MCF 10A (cell line): ENCODE results near the gene MTRF1. TPM values are rescaled to one million over a fixed set of nuclear protein-coding genes. Genes with fewer than 3 reads are reported as not detected.
A peak's percentile ranks its signal among the peaks of the same experiment; 100 is the strongest.

ENCODE experiments used
- BruUV-seq: library from RNA; stranded (reverse); fragments of 400-500 nt; replicated peaks from 2 replicates; lab custom pipeline; 2021; lab: Mats Ljungman, UMichigan
- CTCF ChIA-PET: fragments of 300-600 bp; sonication (Branson Sonifier 250); formaldehyde crosslinking; extraction: SDS; loops from one replicate; lab custom pipeline; 2021; ENCODE audit warnings: antibody characterized with exemption, inconsistent platforms; lab: Yijun Ruan, JAX
- POLR2A ChIA-PET: fragments of 300-600, 350-650 bp; sonication (Branson Sonifier 250); formaldehyde crosslinking; extraction: SDS; loops from one replicate; lab custom pipeline; 2020; ENCODE audit warnings: antibody characterized with exemption, inconsistent platforms; lab: Yijun Ruan, JAX
- DNase-seq: peaks from one replicate; pipeline ENCODE4 v3.0.0-alpha.2; 2018; ENCODE audit not compliant: unreplicated experiment
- H3K27ac Mint-ChIP-seq: one replicate; pipeline ENCODE4 v1.8.0; 2022; ENCODE audit warnings: mild to moderate bottlenecking, low read depth, mixed read lengths; ENCODE audit not compliant: unreplicated experiment
- H3K27me3 Mint-ChIP-seq: one replicate; pipeline ENCODE4 v1.8.0; 2022; ENCODE audit warnings: mixed read lengths; ENCODE audit not compliant: insufficient read depth, unreplicated experiment
- H3K36me3 Mint-ChIP-seq: one replicate; pipeline ENCODE4 v1.8.0; 2022; ENCODE audit warnings: mild to moderate bottlenecking, moderate library complexity, mixed read lengths; ENCODE audit not compliant: insufficient read depth, unreplicated experiment
- H3K4me1 Mint-ChIP-seq: one replicate; pipeline ENCODE4 v1.8.0; 2022; ENCODE audit warnings: mixed read lengths; ENCODE audit not compliant: insufficient read depth, unreplicated experiment
- H3K4me3 Mint-ChIP-seq: one replicate; pipeline ENCODE4 v1.8.0; 2022; ENCODE audit warnings: mild to moderate bottlenecking, moderate library complexity, mixed read lengths; ENCODE audit not compliant: unreplicated experiment
- H3K9me3 Mint-ChIP-seq: one replicate; pipeline ENCODE4 v1.8.0; 2022; ENCODE audit warnings: mixed read lengths; ENCODE audit not compliant: unreplicated experiment
- CTCF ChIP-seq: fragments of 200-600 bp; IDR thresholded peaks from one replicate; pipeline ENCODE4 v1.8.0; 2022; ENCODE audit warnings: antibody characterized with exemption, mild to moderate bottlenecking; ENCODE audit not compliant: unreplicated experiment
- intact Hi-C: fragments of 100-400 bp; cut with micrococcal nuclease; formaldehyde crosslinking; loops from 2 replicates; pipeline ENCODE4 v1.14.1; 2022
- total RNA-seq: library from RNA; stranded (reverse); gene quantifications from 2 replicates; pipeline ENCODE4 v1.2.3, GENCODE V29; 2022

Gene MTRF1
- total RNA-seq, 1 experiment from 2014 or later: 10.3 TPM

DNA sequence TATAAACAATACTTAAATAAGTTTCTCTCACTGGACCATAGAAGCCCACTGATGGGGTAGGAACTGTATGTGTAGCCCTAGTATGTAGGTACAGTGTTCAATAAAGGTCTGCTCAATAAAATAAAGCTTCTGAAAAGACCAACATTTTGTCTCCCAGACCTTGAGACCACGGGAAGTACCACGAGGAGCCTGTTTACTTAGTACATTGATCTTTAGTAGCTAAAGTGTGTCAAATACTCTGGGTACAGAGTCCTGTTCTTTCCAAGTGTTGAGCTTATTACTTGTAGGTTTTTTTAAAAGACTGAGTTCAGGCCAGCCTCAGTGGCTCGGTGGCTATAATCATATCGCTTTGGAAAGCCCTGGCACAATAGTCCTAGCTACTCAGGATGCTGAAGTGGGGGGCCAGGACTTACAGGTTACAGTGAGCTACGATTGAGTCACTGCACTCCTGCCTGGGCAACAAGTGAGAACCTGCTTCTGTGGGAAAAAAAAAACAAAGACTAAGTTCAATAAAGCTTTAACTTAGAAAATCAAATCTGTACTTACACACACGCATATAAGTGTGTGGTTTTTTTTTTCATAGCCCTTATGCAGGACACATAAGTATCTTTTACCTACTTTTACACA lies 3.4 kb downstream of the MTRF1 start:
- ChIA-PET CTCF (interaction anchor here (0.6 to 1.3 kb wide), 4 partner anchors 16 to 273 kb away, joined by 3 to 4 read pairs (median 3); no protein-coding TSS in a partner anchor), POLR2A (interaction anchor here (0.7 kb wide), 1 partner anchor 148 kb away, joined by 5 read pairs; no protein-coding TSS in a partner anchor)
- peaks cover 37% of the 10 kb centered on the region for H3K36me3 Mint-ChIP-seq
- intact Hi-C loops: no loop called here
- no TSS peak for BruUV-seq
- peak; percentile 26 for DNase-seq
- no peaks in the 10 kb centered on the region for H3K9me3 Mint-ChIP-seq
- H3K27ac Mint-ChIP-seq: no peak overlapping the region
- H3K27me3 Mint-ChIP-seq: no peaks in the 10 kb centered on the region
- TF ChIP-seq CTCF: no peak
- no peaks in the 10 kb centered on the region for H3K4me1 Mint-ChIP-seq
- H3K4me3 Mint-ChIP-seq: no peak overlapping the region

GRCh38 chr13:41257535-41257934 lies 5.8 kb downstream of the MTRF1 start:
- Mint-ChIP-seq H3K27ac (no peak overlapping the region), H3K36me3 (peaks cover 43% of the 10 kb centered on the region), H3K27me3 (no peaks in the 10 kb centered on the region), H3K9me3 (no peaks in the 10 kb centered on the region), H3K4me3 (no peak overlapping the region), H3K4me1 (no peaks in the 10 kb centered on the region)
- DNase-seq: no peak
- intact Hi-C loops: no loop called here
- no TSS peak for BruUV-seq
- POLR2A ChIA-PET: no interaction called here
- TF ChIP-seq CTCF: no peak
- CTCF ChIA-PET: no interaction called here

DNA sequence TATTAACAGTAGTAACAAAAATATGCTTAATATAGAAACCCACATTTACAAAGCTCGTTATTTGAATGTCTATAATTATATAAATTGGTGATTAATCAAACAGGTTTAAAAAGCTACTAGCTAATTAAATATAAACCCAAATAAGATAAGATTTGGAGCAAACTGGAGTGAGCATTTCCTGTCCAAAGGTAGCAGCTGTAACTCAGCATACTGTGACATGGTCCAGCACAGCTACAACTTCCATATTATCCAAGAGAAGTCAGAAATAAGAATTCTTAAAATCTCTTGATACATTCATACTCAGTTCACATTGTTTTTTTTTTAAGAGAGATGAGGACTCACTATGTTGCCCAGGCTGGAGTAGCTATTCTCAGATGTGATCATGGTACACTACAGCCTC lies 8.5 kb downstream of the MTRF1 start:
- Mint-ChIP-seq H3K4me3 (no peak overlapping the region), H3K27me3 (no peaks in the 10 kb centered on the region), H3K36me3 (peaks cover 52% of the 10 kb centered on the region), H3K9me3 (no peaks in the 10 kb centered on the region), H3K4me1 (no peaks in the 10 kb centered on the region), H3K27ac (no peak overlapping the region)
- intact Hi-C loops: no loop called here
- ChIA-PET CTCF (interaction anchor here (1.1 kb wide), 1 partner anchor 180 kb away, joined by 4 read pairs; no protein-coding TSS in a partner anchor), POLR2A (interaction anchor here (1.2 to 1.6 kb wide), 2 partner anchors 8 to 9 kb away, joined by 4 to 5 read pairs; partner anchors contain the start of gene MTRF1)
- no peak for DNase-seq
- BruUV-seq: no TSS peak
- no peak for TF ChIP-seq CTCF

DNA sequence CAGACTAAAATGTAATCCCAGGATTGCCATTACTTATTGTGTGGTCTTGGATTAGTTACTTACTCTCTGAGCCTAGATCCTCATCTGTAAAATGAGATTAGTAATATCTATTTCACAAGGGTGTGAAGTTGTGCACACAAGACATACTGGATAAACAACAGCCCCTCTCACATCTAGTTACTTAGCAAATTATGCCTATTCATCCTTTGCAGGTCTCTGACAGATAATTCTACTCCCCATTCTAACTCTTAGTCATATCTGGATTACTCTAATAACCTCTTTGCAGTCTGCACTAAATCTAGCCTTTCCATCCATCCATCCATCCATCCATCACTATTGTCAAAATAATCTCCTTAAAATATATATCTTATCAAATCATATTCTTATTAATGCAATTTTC lies 12.4 kb downstream of the MTRF1 start:
- H3K27ac Mint-ChIP-seq: peak overlapping the region; percentile 67
- H3K36me3 Mint-ChIP-seq: peaks cover 53% of the 10 kb centered on the region
- no peaks in the 10 kb centered on the region for H3K9me3 Mint-ChIP-seq
- no peaks in the 10 kb centered on the region for H3K4me1 Mint-ChIP-seq
- BruUV-seq: no TSS peak
- TF ChIP-seq CTCF: no peak
- POLR2A ChIA-PET: no interaction called here
- CTCF ChIA-PET: no interaction called here
- no peak overlapping the region for H3K4me3 Mint-ChIP-seq
- no peak for DNase-seq
- H3K27me3 Mint-ChIP-seq: no peaks in the 10 kb centered on the region
- intact Hi-C loops: no loop called here
